SK-N-SH (cell line): Measurements from ENCODE around the gene STX17. TPM values are rescaled to one million over a fixed set of nuclear protein-coding genes. Genes with fewer than 3 reads are reported as not detected.
"Not testable (repeated sequence)": the region's sequence is repeated elsewhere in the genome, so short reads cannot be mapped to it uniquely, and the experiment has no call there.

Experiments used
- CTCF ChIA-PET: fragments of 300-600, 350-600 bp; formaldehyde crosslinking; extraction: SDS; loops from one replicate; lab custom pipeline; 2021; lab: Yijun Ruan, JAX
- POLR2A ChIA-PET: fragments of 350-600 bp; sonication (Branson Sonifier 250); formaldehyde crosslinking; extraction: SDS; loops from one replicate; lab custom pipeline; 2020; ENCODE audit warnings: antibody characterized with exemption, inconsistent platforms; lab: Yijun Ruan, JAX
- DNase-seq: peaks from one replicate; pipeline ENCODE4 v3.0.0; 2012
- H2AFZ ChIP-seq: fragments of 200-600 bp; sonication (generic); 2 replicates; pipeline ENCODE4 v1.8.1; 2016; ENCODE audit warnings: antibody characterized with exemption, mild to moderate bottlenecking, low read depth
- H3F3A ChIP-seq: fragments of 200-600 bp; sonication (generic); replicated peaks from 2 replicates; pipeline ENCODE3; 2016; ENCODE audit warnings: antibody characterized with exemption, mild to moderate bottlenecking; ENCODE audit not compliant: insufficient read depth
- H3K27ac ChIP-seq, 2 experiments: fragments of 200-500 bp in 1 of 2; fragments of 200-600 bp in 1 of 2; sonication (Bioruptor generic) in 1 of 2; sonication (generic), shearing (Covaris generic) in 1 of 2; 2 replicates each; pipeline versions ENCODE4 v1.5.1 to v1.6.1; 2014 to 2016; ENCODE audit warnings: low read depth in 2 of 2, inconsistent platforms in 1 of 2, low read length in 1 of 2, mild to moderate bottlenecking in 1 of 2, mixed read lengths in 1 of 2
- H3K27me3 ChIP-seq: fragments of 200-600 bp; sonication (generic), shearing (Covaris generic); 2 replicates; pipeline ENCODE4 v1.6.1; 2016; ENCODE audit warnings: mixed run types; ENCODE audit not compliant: insufficient read depth
- H3K36me3 ChIP-seq, 2 experiments: fragments of 200-500 bp in 1 of 2; fragments of 200-600 bp in 1 of 2; sonication (Bioruptor generic) in 1 of 2; sonication (generic) in 1 of 2; replicated peaks in 1 of 2; 2 replicates each; pipeline versions ENCODE3 to v1.5.1; 2014 to 2016; ENCODE audit warnings: low read length in 1 of 2, mild to moderate bottlenecking in 1 of 2; ENCODE audit not compliant: insufficient read depth in 2 of 2, control insufficient read depth in 1 of 2
- H3K4me1 ChIP-seq, 2 experiments: fragments of 200-500 bp in 1 of 2; fragments of 200-600 bp in 1 of 2; sonication (Bioruptor generic) in 1 of 2; sonication (generic), shearing (Covaris generic) in 1 of 2; 2 replicates each; pipeline versions ENCODE4 v1.5.1 to v1.6.1; 2014 to 2016; ENCODE audit warnings: low read depth in 1 of 2, low read length in 1 of 2, mixed run types in 1 of 2; ENCODE audit not compliant: insufficient read depth in 2 of 2, control insufficient read depth in 1 of 2
- H3K4me2 ChIP-seq: fragments of 200-600 bp; sonication (generic), shearing (Covaris generic); 2 replicates; pipeline ENCODE4 v1.6.1; 2017; ENCODE audit warnings: mixed run types
- H3K4me3 ChIP-seq, 2 experiments: fragments of 200-500 bp in 1 of 2; fragments of 200-600 bp in 1 of 2; sonication (Bioruptor generic) in 1 of 2; sonication (generic), shearing (Covaris generic) in 1 of 2; 2 replicates each; pipeline versions ENCODE4 v1.5.1 to v1.8.1; 2014 to 2016; ENCODE audit warnings: low read depth in 2 of 2, inconsistent platforms in 1 of 2, low read length in 1 of 2, mild to moderate bottlenecking in 1 of 2, mixed read lengths in 1 of 2, moderate library complexity in 1 of 2
- H3K79me2 ChIP-seq: fragments of 200-600 bp; sonication (generic); 2 replicates; pipeline ENCODE4 v1.8.1; 2017; ENCODE audit warnings: mild to moderate bottlenecking; ENCODE audit not compliant: insufficient read depth
- H3K9ac ChIP-seq: fragments of 200-600 bp; sonication (generic); 2 replicates; pipeline ENCODE4 v1.6.1; 2017; ENCODE audit warnings: mixed run types
- H3K9me2 ChIP-seq: fragments of 200-600 bp; sonication (generic); 2 replicates; pipeline ENCODE4 v1.6.1; 2017; ENCODE audit warnings: mixed run types
- H3K9me3 ChIP-seq: fragments of 200-600 bp; sonication (generic); 2 replicates; pipeline ENCODE4 v1.6.1; 2017; ENCODE audit warnings: mixed run types, mild to moderate bottlenecking, moderate library complexity
- H4K20me1 ChIP-seq: fragments of 200-600 bp; sonication (generic); 2 replicates; pipeline ENCODE4 v1.6.1; 2017; ENCODE audit warnings: mild to moderate bottlenecking, mixed run types; ENCODE audit not compliant: insufficient read depth
- GABPA ChIP-seq: IDR thresholded peaks from 2 replicates; pipeline ENCODE4 v1.4.0; 2012; ENCODE audit warnings: low read depth, mild to moderate bottlenecking
- JUND ChIP-seq: IDR thresholded peaks from 2 replicates; pipeline ENCODE4 v1.4.0; 2012
- MEF2A ChIP-seq: IDR thresholded peaks from 2 replicates; pipeline ENCODE4 v1.4.0; 2012; ENCODE audit warnings: low read depth, borderline replicate concordance
- NRF1 ChIP-seq: IDR thresholded peaks from 2 replicates; pipeline ENCODE4 v1.6.1; 2012; ENCODE audit warnings: low read depth, mild to moderate bottlenecking, low read length
- RCOR1 ChIP-seq: fragments of 150-350 bp; IDR thresholded peaks from 2 replicates; pipeline ENCODE4 v1.6.1; 2017; ENCODE audit warnings: antibody characterized with exemption, low read length
- REST ChIP-seq: IDR thresholded peaks from 2 replicates; pipeline ENCODE4 v1.6.1; 2012; ENCODE audit warnings: mild to moderate bottlenecking, low read depth, low read length, moderate library complexity
- SIN3A ChIP-seq: IDR thresholded peaks from 2 replicates; pipeline ENCODE4 v1.6.1; 2012; ENCODE audit warnings: low read depth, mild to moderate bottlenecking, low read length, moderate library complexity, borderline replicate concordance
- ZBTB33 ChIP-seq: IDR thresholded peaks from 2 replicates; pipeline ENCODE4 v1.4.0; 2012; ENCODE audit warnings: low read depth, borderline replicate concordance
- WGBS: methylation state at CpG from one replicate; pipeline ENCODE4 v1.1.6; 2017; ENCODE audit warnings: low lambda C conversion rate; 5-methylcytosine and 5-hydroxymethylcytosine counted together
- polyA plus RNA-seq, 3 experiments: library from polyadenylated mRNA; depleted of rRNA; stranded (reverse); fragments of >200 nt; gene quantifications; 2 replicates each; pipeline ENCODE4 v1.2.3, GENCODE V29; 2012

Gene STX17
- polyA plus RNA-seq, 1 of the 3 experiments (the other 2 are of a cell fraction): 6.1 TPM

- peaks cover 2 to 20% of the 10 kb centered on the region in 2 experiments for H3K36me3 ChIP-seq
- H3K79me2 ChIP-seq, H3K9ac ChIP-seq, H3K4me1 ChIP-seq, H3K4me3 ChIP-seq, H3K27me3 ChIP-seq, H3K9me3 ChIP-seq, POLR2A ChIA-PET, H4K20me1 ChIP-seq, H2AFZ ChIP-seq, H3K4me2 ChIP-seq, H3K27ac ChIP-seq, CTCF ChIA-PET, H3F3A ChIP-seq, H3K9me2 ChIP-seq, DNase-seq: not testable (repeated sequence)
- WGBS: 92% methylated on average over 2 of the region's 2 CpGs
Observed at GRCh38 chr9:99990508-99990907, 84.1 kb downstream of the STX17 start.

- no peak for DNase-seq
- Histone ChIP-seq H3K79me2 (0 out of 2 replicates have a peak, but pooled peaks cover 7% of the 10 kb centered on the region), H3K36me3 (peaks cover 12 to 33% of the 10 kb centered on the region in 2 experiments), H3K27me3 (no peaks in the 10 kb centered on the region), H4K20me1 (no peaks in the 10 kb centered on the region), H3K4me3 (no peak overlapping the region), H3K9me3 (peaks cover 10% of the 10 kb centered on the region), H3K9me2 (no peaks in the 10 kb centered on the region), H3K27ac (no peak overlapping the region), H3F3A (peaks cover 6% of the 10 kb centered on the region), H3K4me2 (no peak overlapping the region), H2AFZ (no peak overlapping the region), H3K4me1 (no peaks in the 10 kb centered on the region), H3K9ac (no peak overlapping the region)
- ChIA-PET CTCF (interaction anchor here (1.1 kb wide), 1 partner anchor 13 kb away, joined by 3 read pairs; no protein-coding TSS in a partner anchor), POLR2A (no interaction called here)
- 94% methylated on average over 22 of the region's 22 CpGs for WGBS
- no peak for TF ChIP-seq RCOR1
- TF ChIP-seq SIN3A: no peak
- no peak for TF ChIP-seq REST
- TF ChIP-seq JUND: no peak
- no peak for TF ChIP-seq ZBTB33
- no peak for TF ChIP-seq NRF1
- TF ChIP-seq MEF2A: no peak
- TF ChIP-seq GABPA: no peak
Observed at GRCh38 chr9:99998266-99998665, 91.8 kb downstream of the STX17 start.
